Osteocyte (in vitro differentiated cells): Measurements from ENCODE around the gene RGS7. TPM values are rescaled to one million over a fixed set of nuclear protein-coding genes. Genes with fewer than 3 reads are reported as not detected.
"Not testable (repeated sequence)": the region's sequence is repeated elsewhere in the genome, so short reads cannot be mapped to it uniquely, and the experiment has no call there.

Experiments used
- DNase-seq: peaks from one replicate; pipeline ENCODE4 v3.0.0; 2021; ENCODE audit warnings: mixed read lengths; ENCODE audit not compliant: unreplicated experiment; ENCODE audit errors: extremely low spot score
- H3K27ac Mint-ChIP-seq: one replicate; pipeline ENCODE4 v1.8.0; 2021; ENCODE audit warnings: mild to moderate bottlenecking, mixed read lengths; ENCODE audit not compliant: unreplicated experiment
- H3K27me3 Mint-ChIP-seq: one replicate; pipeline ENCODE4 v1.8.0; 2021; ENCODE audit warnings: mixed read lengths; ENCODE audit not compliant: unreplicated experiment
- H3K36me3 Mint-ChIP-seq: one replicate; pipeline ENCODE4 v1.8.0; 2021; ENCODE audit warnings: mixed read lengths; ENCODE audit not compliant: unreplicated experiment
- H3K4me1 Mint-ChIP-seq: one replicate; pipeline ENCODE4 v1.8.0; 2021; ENCODE audit warnings: mixed read lengths; ENCODE audit not compliant: unreplicated experiment
- H3K4me3 Mint-ChIP-seq: one replicate; pipeline ENCODE4 v1.8.0; 2021; ENCODE audit warnings: mild to moderate bottlenecking, moderate library complexity, mixed read lengths; ENCODE audit not compliant: unreplicated experiment
- H3K9me3 Mint-ChIP-seq: one replicate; pipeline ENCODE4 v1.8.0; 2021; ENCODE audit warnings: mixed read lengths; ENCODE audit not compliant: unreplicated experiment
- CTCF ChIP-seq: fragments of 200-600 bp; sonication (generic); IDR thresholded peaks from 2 replicates; pipeline ENCODE4 v1.5.0; 2021; ENCODE audit warnings: antibody characterized with exemption, mild to moderate bottlenecking, moderate library complexity
- total RNA-seq: library from RNA; stranded (reverse); gene quantifications from 2 replicates; pipeline ENCODE4 v1.2.1, GENCODE V29; 2021

RGS7 gene
- total RNA-seq, 1 donor from 2014 or later, result 10.9 TPM

GRCh38 chr1:241299347-241299746 lies 57.7 kb downstream of the RGS7 start:
- TF ChIP-seq CTCF, result no peak
- Mint-ChIP-seq H3K4me1 (peaks cover 6% of the 10 kb centered on the region), H3K36me3 (peaks cover 9% of the 10 kb centered on the region), H3K9me3 (peaks cover 9% of the 10 kb centered on the region), H3K27ac (no peak overlapping the region), H3K27me3 (no peaks in the 10 kb centered on the region), H3K4me3 (no peak overlapping the region)
- no peak for DNase-seq

- H3K27me3 Mint-ChIP-seq, result no peaks in the 10 kb centered on the region
- TF ChIP-seq CTCF, result no peak
- no peak overlapping the region for H3K4me3 Mint-ChIP-seq
- H3K9me3 Mint-ChIP-seq, result no peaks in the 10 kb centered on the region
- no peaks in the 10 kb centered on the region for H3K36me3 Mint-ChIP-seq
- H3K4me1 Mint-ChIP-seq, result peaks cover 7% of the 10 kb centered on the region
- H3K27ac Mint-ChIP-seq, result no peak overlapping the region
- DNase-seq, result no peak
Measured at GRCh38 chr1:241292973-241293372, 64.0 kb downstream of the RGS7 start.

- not testable (repeated sequence) for H3K27me3 Mint-ChIP-seq, H3K9me3 Mint-ChIP-seq, H3K27ac Mint-ChIP-seq, DNase-seq, H3K4me3 Mint-ChIP-seq, H3K36me3 Mint-ChIP-seq, H3K4me1 Mint-ChIP-seq
Measured at GRCh38 chr1:241291548-241291947, 65.5 kb downstream of the RGS7 start.

- TF ChIP-seq CTCF, result no peak
- Mint-ChIP-seq H3K4me3 (no peak overlapping the region), H3K27ac (no peak overlapping the region), H3K27me3 (no peaks in the 10 kb centered on the region), H3K36me3 (peaks cover 20% of the 10 kb centered on the region), H3K4me1 (peaks cover 7% of the 10 kb centered on the region), H3K9me3 (peaks cover 25% of the 10 kb centered on the region)
- DNase-seq, result no peak
Measured at GRCh38 chr1:241286486-241286885, 70.5 kb downstream of the RGS7 start.

- Mint-ChIP-seq H3K9me3 (peaks cover 32% of the 10 kb centered on the region), H3K36me3 (peaks cover 9% of the 10 kb centered on the region)
Measured at GRCh38 chr1:241276391-241276790, 80.6 kb downstream of the RGS7 start.

More at GRCh38 chr1:241276391-241276790, 80.6 kb downstream of the RGS7 start:
- DNase-seq, result no peak
- Mint-ChIP-seq H3K27me3 (no peaks in the 10 kb centered on the region), H3K4me1 (peaks cover 8% of the 10 kb centered on the region), H3K4me3 (no peak overlapping the region), H3K27ac (no peak overlapping the region)
- TF ChIP-seq CTCF, result no peak
